Esophagus squamous epithelium (tissue), 5 donors: Measurements from ENCODE around the gene FAS. TPM values are rescaled to one million over a fixed set of nuclear protein-coding genes. Genes with fewer than 3 reads are reported as not detected.
A peak's percentile ranks its signal among the peaks of the same experiment; 100 is the strongest.

Experiments used
- DNase-seq: peaks from one replicate; lab custom pipeline; 2025; lab: John Stamatoyannopoulos, UW
- H3K27ac ChIP-seq, 4 donors: fragments of 200-600 bp; sonication (generic); one replicate each; pipeline ENCODE4 v1.5.1; 2016 to 2019; ENCODE audit warnings: mild to moderate bottlenecking in 1 of 4
- H3K27me3 ChIP-seq, 4 donors: fragments of 200-600 bp; sonication (generic); 1 replicate in 3 of 4; 2 replicates in 1 of 4; pipeline versions ENCODE4 v1.5.1 to v1.6.0; 2017 to 2021; ENCODE audit warnings: antibody characterized with exemption in 1 of 4
- H3K36me3 ChIP-seq, 3 donors: fragments of 200-600 bp; sonication (generic); one replicate each; pipeline ENCODE4 v1.5.1; 2016 to 2019
- H3K4me1 ChIP-seq, 3 donors: fragments of 200-600 bp; sonication (generic); one replicate each; pipeline ENCODE4 v1.5.1; 2017 to 2019
- H3K4me3 ChIP-seq, 4 donors: fragments of 200-600 bp; sonication (generic); 1 replicate in 3 of 4; 2 replicates in 1 of 4; pipeline ENCODE4 v1.5.1; 2016 to 2019; ENCODE audit warnings: mild to moderate bottlenecking in 2 of 4, moderate library complexity in 1 of 4
- H3K9me3 ChIP-seq, 3 donors: fragments of 200-600 bp; sonication (generic); one replicate each; pipeline ENCODE4 v1.5.1; 2016 to 2019
- POLR2A ChIP-seq, 4 donors: fragments of 450-650 bp; IDR thresholded peaks; one replicate each; pipeline ENCODE4 v1.6.1; 2017; ENCODE audit warnings: antibody characterized with exemption in 4 of 4, mild to moderate bottlenecking in 4 of 4, moderate library complexity in 3 of 4
- WGBS, 2 donors: methylation state at CpG; one replicate each; pipeline ENCODE4 v1.1.5; 2018; 5-methylcytosine and 5-hydroxymethylcytosine counted together
- intact Hi-C: fragments of 100-400 bp; cut with DNase I; formaldehyde crosslinking; loops from one replicate; pipeline ENCODE4 v1.15.0; 2022
- total RNA-seq, 4 donors: library from RNA; depleted of rRNA; stranded (reverse); fragments of >200 nt; gene quantifications; one replicate each; pipeline ENCODE4 v1.1.0, GENCODE V29; 2016
- TF ChIP-seq, protein P1 (sequence below), 6 experiments: fragments of 450-650 bp in 4 of 6; fragments of 200-600 bp in 2 of 6; sonication (generic) in 2 of 6; IDR thresholded peaks; one replicate each; pipeline ENCODE4 v1.5.1; 2016 to 2019; ENCODE audit warnings: antibody characterized with exemption in 6 of 6, mild to moderate bottlenecking in 4 of 6, moderate library complexity in 4 of 6
- donor health status: DM: yes; HTN: yes; CAD: no.

FAS gene
- total RNA-seq, 4 donors from 2014 or later, result 14.9 to 33.6 (median 19.4) TPM

GRCh38 chr10:89022734-89023133, 32.1 kb downstream of the FAS start:
- intact Hi-C loops, result no loop called here
- TF ChIP-seq, protein P1, sequence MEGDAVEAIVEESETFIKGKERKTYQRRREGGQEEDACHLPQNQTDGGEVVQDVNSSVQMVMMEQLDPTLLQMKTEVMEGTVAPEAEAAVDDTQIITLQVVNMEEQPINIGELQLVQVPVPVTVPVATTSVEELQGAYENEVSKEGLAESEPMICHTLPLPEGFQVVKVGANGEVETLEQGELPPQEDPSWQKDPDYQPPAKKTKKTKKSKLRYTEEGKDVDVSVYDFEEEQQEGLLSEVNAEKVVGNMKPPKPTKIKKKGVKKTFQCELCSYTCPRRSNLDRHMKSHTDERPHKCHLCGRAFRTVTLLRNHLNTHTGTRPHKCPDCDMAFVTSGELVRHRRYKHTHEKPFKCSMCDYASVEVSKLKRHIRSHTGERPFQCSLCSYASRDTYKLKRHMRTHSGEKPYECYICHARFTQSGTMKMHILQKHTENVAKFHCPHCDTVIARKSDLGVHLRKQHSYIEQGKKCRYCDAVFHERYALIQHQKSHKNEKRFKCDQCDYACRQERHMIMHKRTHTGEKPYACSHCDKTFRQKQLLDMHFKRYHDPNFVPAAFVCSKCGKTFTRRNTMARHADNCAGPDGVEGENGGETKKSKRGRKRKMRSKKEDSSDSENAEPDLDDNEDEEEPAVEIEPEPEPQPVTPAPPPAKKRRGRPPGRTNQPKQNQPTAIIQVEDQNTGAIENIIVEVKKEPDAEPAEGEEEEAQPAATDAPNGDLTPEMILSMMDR (IDR thresholded peaks at IDR 0.05), result no peak
- no peak for TF ChIP-seq POLR2A (IDR thresholded peaks at IDR 0.05)
- Histone ChIP-seq H3K36me3 (peaks cover 8 to 39% (median 8%) of the 10 kb centered on the region in 3 donors), H3K27me3 (no peaks in the 10 kb centered on the region), H3K4me3 (no peak overlapping the region), H3K27ac (no peak overlapping the region), H3K4me1 (peaks cover 0 to 13% (median 0%) of the 10 kb centered on the region in 3 donors), H3K9me3 (no peaks in the 10 kb centered on the region)
- DNase-seq, result no peak
- WGBS, 2 donors, result 66 to 74% methylated on average over 2 of the region's 2 CpGs

DNA sequence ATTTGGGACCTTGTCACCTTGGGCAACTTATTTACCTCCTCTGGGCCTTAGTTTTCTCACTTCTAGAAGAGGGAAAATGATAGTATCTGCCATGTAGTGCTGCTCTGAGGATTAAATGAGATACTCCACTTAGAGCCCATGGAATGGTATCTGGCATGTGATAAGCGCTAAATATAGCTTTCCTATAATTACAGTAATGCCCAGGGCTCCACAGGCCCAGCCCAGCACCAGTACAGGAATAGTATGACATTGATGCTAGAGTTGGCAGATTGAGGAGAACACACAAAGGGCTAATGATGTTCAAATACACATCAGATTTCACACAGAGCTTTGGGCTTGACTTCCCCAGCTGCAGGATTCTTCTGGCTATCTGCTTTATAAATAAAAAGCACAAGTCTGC, 34.9 kb downstream of the FAS start:
- intact Hi-C loops, result loop anchor here (5.0 kb wide), 1 partner anchor 187 kb away; no protein-coding TSS in a partner anchor

GRCh38 chr10:89029181-89029580, 38.6 kb downstream of the FAS start:
- Histone ChIP-seq H3K9me3 (no peaks in the 10 kb centered on the region), H3K27ac (peak overlapping the region in 2 of 4 donors; percentile 27 to 37), H3K27me3 (no peaks in the 10 kb centered on the region), H3K36me3 (peaks cover 0 to 5% (median 0%) of the 10 kb centered on the region in 3 donors), H3K4me3 (no peak overlapping the region), H3K4me1 (peaks cover 0 to 40% (median 22%) of the 10 kb centered on the region in 3 donors)
- no peak for DNase-seq
- intact Hi-C loops, result loop anchor here (5.0 kb wide), 1 partner anchor 183 kb away; no protein-coding TSS in a partner anchor
- WGBS, 2 donors, result 94 to 95% methylated on average over 2 of the region's 2 CpGs
- TF ChIP-seq POLR2A (IDR thresholded peaks at IDR 0.05), result no peak
- TF ChIP-seq, protein P1 (IDR thresholded peaks at IDR 0.05), result no peak

More for the DNA sequence above, 34.9 kb downstream of the FAS start:
- Histone ChIP-seq H3K27ac (no peak overlapping the region), H3K4me1 (peaks cover 0 to 17% (median 0%) of the 10 kb centered on the region in 3 donors), H3K27me3 (no peaks in the 10 kb centered on the region), H3K4me3 (no peak overlapping the region), H3K36me3 (peaks cover 0 to 13% (median 3%) of the 10 kb centered on the region in 3 donors), H3K9me3 (no peaks in the 10 kb centered on the region)
- no peak for DNase-seq
- 71 to 100% methylated on average over 1 of the region's 1 CpG for WGBS, 2 donors
- TF ChIP-seq, protein P1 (IDR thresholded peaks at IDR 0.05), result no peak
- no peak for TF ChIP-seq POLR2A (IDR thresholded peaks at IDR 0.05)

DNA sequence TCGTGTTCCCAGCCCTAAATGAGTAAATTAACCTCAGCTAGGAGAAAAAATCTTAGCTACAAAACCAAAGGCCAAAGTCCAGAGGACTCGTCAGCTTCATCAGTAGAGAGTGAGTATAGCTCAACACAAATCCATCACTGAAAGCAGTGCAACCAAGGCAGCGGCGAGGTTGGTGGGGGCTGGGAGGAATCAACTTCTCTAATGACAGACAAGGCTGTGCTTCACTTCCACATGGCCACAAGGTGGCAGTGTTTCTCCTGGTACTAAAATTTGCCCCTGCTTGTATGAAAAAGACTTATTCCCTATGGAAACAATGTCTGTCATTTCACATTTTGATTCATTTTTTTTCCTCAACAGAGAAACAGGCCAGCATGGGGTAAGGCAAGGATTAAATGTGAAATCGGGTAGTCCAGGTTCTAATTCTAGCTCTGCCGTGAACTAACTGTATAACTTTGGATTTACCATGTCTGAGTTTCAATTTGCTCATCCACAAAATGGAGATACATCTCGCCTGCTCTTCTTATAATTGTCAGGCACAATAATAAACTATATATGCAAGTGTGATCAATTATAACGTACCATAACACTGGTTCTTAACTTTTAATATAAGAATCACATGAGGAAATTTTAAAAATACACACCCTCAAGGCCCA, 39.3 kb downstream of the FAS start:
- DNase-seq, result no peak
- H3K36me3 ChIP-seq, result peaks cover 0 to 5% (median 0%) of the 10 kb centered on the region in 3 donors
- TF ChIP-seq, protein P1 (IDR thresholded peaks at IDR 0.05), result peak; percentile 82 to 96 (median 92)
- TF ChIP-seq POLR2A (IDR thresholded peaks at IDR 0.05), result no peak
- no peak overlapping the region for H3K4me3 ChIP-seq
- peaks cover 0 to 40% (median 22%) of the 10 kb centered on the region in 3 donors for H3K4me1 ChIP-seq
- peak overlapping the region in 2 of 4 donors; percentile 37 to 76 for H3K27ac ChIP-seq
- H3K9me3 ChIP-seq, result no peaks in the 10 kb centered on the region
- WGBS, 2 donors, result 26 to 27% methylated on average over 8 of the region's 8 CpGs
- intact Hi-C loops, result loop anchor here (5.0 kb wide), 1 partner anchor 182 kb away; no protein-coding TSS in a partner anchor
- H3K27me3 ChIP-seq, result no peaks in the 10 kb centered on the region

DNA sequence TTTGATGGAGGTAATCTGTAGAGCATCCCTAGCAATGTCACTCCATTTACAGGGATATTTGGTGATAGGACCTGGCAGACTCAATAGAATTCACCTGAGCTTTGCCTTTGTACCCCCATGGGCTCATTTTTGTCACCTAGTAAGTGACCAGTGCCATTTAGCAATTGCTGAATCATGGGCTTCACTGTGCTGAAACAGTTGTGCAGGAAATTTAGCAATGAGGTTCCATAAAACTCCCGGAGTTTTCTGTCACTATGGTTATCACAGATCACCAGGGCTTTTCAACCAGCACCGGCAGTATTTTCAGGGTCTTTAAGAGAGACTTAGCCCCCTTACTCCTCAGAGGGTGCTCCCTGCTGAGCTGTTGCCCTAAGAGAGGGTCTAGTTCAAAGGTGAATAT, 40.2 kb downstream of the FAS start:
- Histone ChIP-seq H3K4me1 (peaks cover 0 to 40% (median 22%) of the 10 kb centered on the region in 3 donors), H3K9me3 (no peaks in the 10 kb centered on the region), H3K27me3 (no peaks in the 10 kb centered on the region), H3K27ac (peak overlapping the region; percentile 0 to 76 (median 27)), H3K4me3 (no peak overlapping the region), H3K36me3 (peaks cover 0 to 3% (median 0%) of the 10 kb centered on the region in 3 donors)
- 51 to 92% methylated on average over 2 of the region's 2 CpGs for WGBS, 2 donors
- DNase-seq, result no peak
- TF ChIP-seq, protein P1 (IDR thresholded peaks at IDR 0.05), result no peak
- TF ChIP-seq POLR2A (IDR thresholded peaks at IDR 0.05), result no peak
- intact Hi-C loops, result no loop called here
